SK-N-SH (cell line): Measurements from ENCODE around the gene ZBTB4. TPM values are rescaled to one million over a fixed set of nuclear protein-coding genes. Genes with fewer than 3 reads are reported as not detected.

ENCODE experiments used
- CTCF ChIA-PET: fragments of 300-600, 350-600 bp; formaldehyde crosslinking; extraction: SDS; loops from one replicate; lab custom pipeline; 2021; lab: Yijun Ruan, JAX
- POLR2A ChIA-PET: fragments of 350-600 bp; sonication (Branson Sonifier 250); formaldehyde crosslinking; extraction: SDS; loops from one replicate; lab custom pipeline; 2020; ENCODE audit warnings: antibody characterized with exemption, inconsistent platforms; lab: Yijun Ruan, JAX
- DNase-seq: peaks from one replicate; pipeline ENCODE4 v3.0.0; 2012
- H2AFZ ChIP-seq: fragments of 200-600 bp; sonication (generic); 2 replicates; pipeline ENCODE4 v1.8.1; 2016; ENCODE audit warnings: antibody characterized with exemption, mild to moderate bottlenecking, low read depth
- H3F3A ChIP-seq: fragments of 200-600 bp; sonication (generic); replicated peaks from 2 replicates; pipeline ENCODE3; 2016; ENCODE audit warnings: antibody characterized with exemption, mild to moderate bottlenecking; ENCODE audit not compliant: insufficient read depth
- H3K27ac ChIP-seq, 2 experiments: fragments of 200-500 bp in 1 of 2; fragments of 200-600 bp in 1 of 2; sonication (Bioruptor generic) in 1 of 2; sonication (generic), shearing (Covaris generic) in 1 of 2; 2 replicates each; pipeline versions ENCODE4 v1.5.1 to v1.6.1; 2014 to 2016; ENCODE audit warnings: low read depth in 2 of 2, inconsistent platforms in 1 of 2, low read length in 1 of 2, mild to moderate bottlenecking in 1 of 2, mixed read lengths in 1 of 2
- H3K27me3 ChIP-seq: fragments of 200-600 bp; sonication (generic), shearing (Covaris generic); 2 replicates; pipeline ENCODE4 v1.6.1; 2016; ENCODE audit warnings: mixed run types; ENCODE audit not compliant: insufficient read depth
- H3K36me3 ChIP-seq, 2 experiments: fragments of 200-500 bp in 1 of 2; fragments of 200-600 bp in 1 of 2; sonication (Bioruptor generic) in 1 of 2; sonication (generic) in 1 of 2; replicated peaks in 1 of 2; 2 replicates each; pipeline versions ENCODE3 to v1.5.1; 2014 to 2016; ENCODE audit warnings: low read length in 1 of 2, mild to moderate bottlenecking in 1 of 2; ENCODE audit not compliant: insufficient read depth in 2 of 2, control insufficient read depth in 1 of 2
- H3K4me1 ChIP-seq, 2 experiments: fragments of 200-500 bp in 1 of 2; fragments of 200-600 bp in 1 of 2; sonication (Bioruptor generic) in 1 of 2; sonication (generic), shearing (Covaris generic) in 1 of 2; 2 replicates each; pipeline versions ENCODE4 v1.5.1 to v1.6.1; 2014 to 2016; ENCODE audit warnings: low read depth in 1 of 2, low read length in 1 of 2, mixed run types in 1 of 2; ENCODE audit not compliant: insufficient read depth in 2 of 2, control insufficient read depth in 1 of 2
- H3K4me2 ChIP-seq: fragments of 200-600 bp; sonication (generic), shearing (Covaris generic); 2 replicates; pipeline ENCODE4 v1.6.1; 2017; ENCODE audit warnings: mixed run types
- H3K4me3 ChIP-seq, 2 experiments: fragments of 200-500 bp in 1 of 2; fragments of 200-600 bp in 1 of 2; sonication (Bioruptor generic) in 1 of 2; sonication (generic), shearing (Covaris generic) in 1 of 2; 2 replicates each; pipeline versions ENCODE4 v1.5.1 to v1.8.1; 2014 to 2016; ENCODE audit warnings: low read depth in 2 of 2, inconsistent platforms in 1 of 2, low read length in 1 of 2, mild to moderate bottlenecking in 1 of 2, mixed read lengths in 1 of 2, moderate library complexity in 1 of 2
- H3K79me2 ChIP-seq: fragments of 200-600 bp; sonication (generic); 2 replicates; pipeline ENCODE4 v1.8.1; 2017; ENCODE audit warnings: mild to moderate bottlenecking; ENCODE audit not compliant: insufficient read depth
- H3K9ac ChIP-seq: fragments of 200-600 bp; sonication (generic); 2 replicates; pipeline ENCODE4 v1.6.1; 2017; ENCODE audit warnings: mixed run types
- H3K9me2 ChIP-seq: fragments of 200-600 bp; sonication (generic); 2 replicates; pipeline ENCODE4 v1.6.1; 2017; ENCODE audit warnings: mixed run types
- H3K9me3 ChIP-seq: fragments of 200-600 bp; sonication (generic); 2 replicates; pipeline ENCODE4 v1.6.1; 2017; ENCODE audit warnings: mixed run types, mild to moderate bottlenecking, moderate library complexity
- H4K20me1 ChIP-seq: fragments of 200-600 bp; sonication (generic); 2 replicates; pipeline ENCODE4 v1.6.1; 2017; ENCODE audit warnings: mild to moderate bottlenecking, mixed run types; ENCODE audit not compliant: insufficient read depth
- CHD2 ChIP-seq: fragments of 150-350 bp; IDR thresholded peaks from 2 replicates; pipeline ENCODE4 v1.6.1; 2018; ENCODE audit warnings: low read length; ENCODE audit not compliant: partially characterized antibody
- EP300 ChIP-seq, 2 experiments: IDR thresholded peaks; 2 replicates each; pipeline versions ENCODE4 v1.4.0 to v1.6.1; 2012; ENCODE audit warnings: borderline replicate concordance in 1 of 2, low read depth in 1 of 2, low read length in 1 of 2
- EZH2phosphoT487 ChIP-seq: fragments of 200-600 bp; sonication (generic); IDR thresholded peaks from 2 replicates; pipeline ENCODE4 v1.6.1; 2017; ENCODE audit warnings: low read depth, mixed run types, mild to moderate bottlenecking, antibody characterized with exemption, moderate library complexity, borderline replicate concordance
- GABPA ChIP-seq: IDR thresholded peaks from 2 replicates; pipeline ENCODE4 v1.4.0; 2012; ENCODE audit warnings: low read depth, mild to moderate bottlenecking
- GATA2 ChIP-seq: sonication (generic); formaldehyde crosslinking; IDR thresholded peaks from 2 replicates; pipeline ENCODE4 v1.5.0; 2020; ENCODE audit warnings: mild to moderate bottlenecking, missing genetic modification reagents
- JUND ChIP-seq: IDR thresholded peaks from 2 replicates; pipeline ENCODE4 v1.4.0; 2012
- NFIC ChIP-seq: IDR thresholded peaks from 2 replicates; pipeline ENCODE4 v1.4.0; 2012; ENCODE audit warnings: borderline replicate concordance
- NRF1 ChIP-seq: IDR thresholded peaks from 2 replicates; pipeline ENCODE4 v1.6.1; 2012; ENCODE audit warnings: low read depth, mild to moderate bottlenecking, low read length
- RFX5 ChIP-seq: IDR thresholded peaks from 2 replicates; pipeline ENCODE4 v1.6.1; 2012; ENCODE audit warnings: mild to moderate bottlenecking, improper control_type of control experiment, low read length
- SMC3 ChIP-seq: IDR thresholded peaks from 2 replicates; pipeline ENCODE4 v1.6.1; 2012; ENCODE audit warnings: low read depth, low read length, improper control_type of control experiment
- TEAD4 ChIP-seq: IDR thresholded peaks from 2 replicates; pipeline ENCODE4 v1.4.0; 2012; ENCODE audit warnings: mild to moderate bottlenecking, borderline replicate concordance; ENCODE audit not compliant: insufficient read depth
- WGBS: methylation state at CpG from one replicate; pipeline ENCODE4 v1.1.6; 2017; ENCODE audit warnings: low lambda C conversion rate; 5-methylcytosine and 5-hydroxymethylcytosine counted together
- polyA plus RNA-seq, 3 experiments: library from polyadenylated mRNA; depleted of rRNA; stranded (reverse); fragments of >200 nt; gene quantifications; 2 replicates each; pipeline ENCODE4 v1.2.3, GENCODE V29; 2012
- TF ChIP-seq, protein P1 (sequence below): fragments of 200-600 bp; sonication (generic); IDR thresholded peaks from 2 replicates; pipeline ENCODE4 v1.6.1; 2017; ENCODE audit warnings: antibody characterized with exemption, mild to moderate bottlenecking, moderate library complexity
- TF ChIP-seq, protein P2 (sequence below): IDR thresholded peaks from 2 replicates; pipeline ENCODE4 v1.4.0; 2012; ENCODE audit warnings: low read depth, borderline replicate concordance
- TF ChIP-seq, protein P3 (sequence below): IDR thresholded peaks from 2 replicates; pipeline ENCODE4 v1.4.0; 2012; ENCODE audit warnings: low read depth
- TF ChIP-seq, protein P4 (sequence below): IDR thresholded peaks from 2 replicates; pipeline ENCODE4 v1.6.1; 2012; ENCODE audit warnings: mild to moderate bottlenecking, low read depth, low read length, moderate library complexity
- TF ChIP-seq, protein P5 (sequence below): fragments of 150-350 bp; IDR thresholded peaks from 2 replicates; pipeline ENCODE4 v1.6.1; 2017; ENCODE audit warnings: antibody characterized with exemption, low read length, low read depth, borderline replicate concordance
- TF ChIP-seq, protein P6 (sequence below): IDR thresholded peaks from 2 replicates; pipeline ENCODE4 v1.4.0; 2012; ENCODE audit warnings: low read depth, borderline replicate concordance
- TF ChIP-seq, protein P7 (sequence below): fragments of 150-350 bp; IDR thresholded peaks from 2 replicates; pipeline ENCODE4 v1.6.1; 2016; ENCODE audit warnings: mild to moderate bottlenecking, low read depth, low read length

ZBTB4 gene
- polyA plus RNA-seq, 1 of the 3 experiments (the other 2 are of a cell fraction), result 12.8 TPM

DNA sequence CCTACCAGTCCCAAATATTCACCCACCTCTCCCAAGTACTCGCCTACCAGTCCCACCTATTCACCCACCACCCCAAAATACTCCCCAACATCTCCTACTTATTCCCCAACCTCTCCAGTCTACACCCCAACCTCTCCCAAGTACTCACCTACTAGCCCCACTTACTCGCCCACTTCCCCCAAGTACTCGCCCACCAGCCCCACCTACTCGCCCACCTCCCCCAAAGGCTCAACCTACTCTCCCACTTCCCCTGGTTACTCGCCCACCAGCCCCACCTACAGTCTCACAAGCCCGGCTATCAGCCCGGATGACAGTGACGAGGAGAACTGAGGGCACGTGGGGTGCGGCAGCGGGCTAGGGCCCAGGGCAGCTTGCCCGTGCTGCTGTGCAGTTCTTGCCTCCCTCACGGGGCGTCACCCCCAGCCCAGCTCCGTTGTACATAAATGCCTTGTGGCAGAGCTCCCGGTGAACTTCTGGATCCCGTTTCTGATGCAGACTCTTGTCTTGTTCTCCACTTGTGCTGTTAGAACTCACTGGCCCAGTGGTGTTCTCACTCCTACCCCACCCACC, 34.5 kb upstream of the ZBTB4 start (continued):
- TF ChIP-seq, protein P1, sequence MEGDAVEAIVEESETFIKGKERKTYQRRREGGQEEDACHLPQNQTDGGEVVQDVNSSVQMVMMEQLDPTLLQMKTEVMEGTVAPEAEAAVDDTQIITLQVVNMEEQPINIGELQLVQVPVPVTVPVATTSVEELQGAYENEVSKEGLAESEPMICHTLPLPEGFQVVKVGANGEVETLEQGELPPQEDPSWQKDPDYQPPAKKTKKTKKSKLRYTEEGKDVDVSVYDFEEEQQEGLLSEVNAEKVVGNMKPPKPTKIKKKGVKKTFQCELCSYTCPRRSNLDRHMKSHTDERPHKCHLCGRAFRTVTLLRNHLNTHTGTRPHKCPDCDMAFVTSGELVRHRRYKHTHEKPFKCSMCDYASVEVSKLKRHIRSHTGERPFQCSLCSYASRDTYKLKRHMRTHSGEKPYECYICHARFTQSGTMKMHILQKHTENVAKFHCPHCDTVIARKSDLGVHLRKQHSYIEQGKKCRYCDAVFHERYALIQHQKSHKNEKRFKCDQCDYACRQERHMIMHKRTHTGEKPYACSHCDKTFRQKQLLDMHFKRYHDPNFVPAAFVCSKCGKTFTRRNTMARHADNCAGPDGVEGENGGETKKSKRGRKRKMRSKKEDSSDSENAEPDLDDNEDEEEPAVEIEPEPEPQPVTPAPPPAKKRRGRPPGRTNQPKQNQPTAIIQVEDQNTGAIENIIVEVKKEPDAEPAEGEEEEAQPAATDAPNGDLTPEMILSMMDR, result no peak
- TF ChIP-seq EZH2phosphoT487 (no peak), NRF1 (no peak)
- TF ChIP-seq, all 33 proteins: peak for 0

DNA sequence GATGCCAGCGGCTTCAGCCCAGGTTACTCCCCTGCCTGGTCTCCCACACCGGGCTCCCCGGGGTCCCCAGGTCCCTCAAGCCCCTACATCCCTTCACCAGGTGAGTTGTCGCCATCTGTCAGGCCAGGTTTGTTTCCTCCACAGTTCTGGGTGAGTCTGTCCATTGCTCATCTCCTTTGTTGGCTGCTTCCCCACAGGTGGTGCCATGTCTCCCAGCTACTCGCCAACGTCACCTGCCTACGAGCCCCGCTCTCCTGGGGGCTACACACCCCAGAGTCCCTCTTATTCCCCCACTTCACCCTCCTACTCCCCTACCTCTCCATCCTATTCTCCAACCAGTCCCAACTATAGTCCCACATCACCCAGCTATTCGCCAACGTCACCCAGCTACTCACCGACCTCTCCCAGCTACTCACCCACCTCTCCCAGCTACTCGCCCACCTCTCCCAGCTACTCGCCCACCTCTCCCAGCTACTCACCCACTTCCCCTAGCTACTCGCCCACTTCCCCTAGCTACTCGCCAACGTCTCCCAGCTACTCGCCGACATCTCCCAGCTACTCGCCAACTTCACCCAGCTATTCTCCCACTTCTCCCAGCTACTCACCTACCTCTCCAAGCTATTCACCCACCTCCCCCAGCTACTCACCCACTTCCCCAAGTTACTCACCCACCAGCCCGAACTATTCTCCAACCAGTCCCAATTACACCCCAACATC, 33.6 kb upstream of the ZBTB4 start:
- peaks cover 20% of the 10 kb centered on the region for H3F3A ChIP-seq
- no peaks in the 10 kb centered on the region for H3K9me3 ChIP-seq
- H3K36me3 ChIP-seq, result peaks cover 17 to 42% of the 10 kb centered on the region in 2 experiments
- TF ChIP-seq, protein P2, sequence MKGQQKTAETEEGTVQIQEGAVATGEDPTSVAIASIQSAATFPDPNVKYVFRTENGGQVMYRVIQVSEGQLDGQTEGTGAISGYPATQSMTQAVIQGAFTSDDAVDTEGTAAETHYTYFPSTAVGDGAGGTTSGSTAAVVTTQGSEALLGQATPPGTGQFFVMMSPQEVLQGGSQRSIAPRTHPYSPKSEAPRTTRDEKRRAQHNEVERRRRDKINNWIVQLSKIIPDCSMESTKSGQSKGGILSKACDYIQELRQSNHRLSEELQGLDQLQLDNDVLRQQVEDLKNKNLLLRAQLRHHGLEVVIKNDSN, result no peak
- no peak for TF ChIP-seq CHD2
- TF ChIP-seq, protein P3, sequence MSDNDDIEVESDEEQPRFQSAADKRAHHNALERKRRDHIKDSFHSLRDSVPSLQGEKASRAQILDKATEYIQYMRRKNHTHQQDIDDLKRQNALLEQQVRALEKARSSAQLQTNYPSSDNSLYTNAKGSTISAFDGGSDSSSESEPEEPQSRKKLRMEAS, result no peak
- no peak for TF ChIP-seq RFX5
- TF ChIP-seq GATA2 (CRISPR knock-in tag), result no peak
- TF ChIP-seq, protein P4, sequence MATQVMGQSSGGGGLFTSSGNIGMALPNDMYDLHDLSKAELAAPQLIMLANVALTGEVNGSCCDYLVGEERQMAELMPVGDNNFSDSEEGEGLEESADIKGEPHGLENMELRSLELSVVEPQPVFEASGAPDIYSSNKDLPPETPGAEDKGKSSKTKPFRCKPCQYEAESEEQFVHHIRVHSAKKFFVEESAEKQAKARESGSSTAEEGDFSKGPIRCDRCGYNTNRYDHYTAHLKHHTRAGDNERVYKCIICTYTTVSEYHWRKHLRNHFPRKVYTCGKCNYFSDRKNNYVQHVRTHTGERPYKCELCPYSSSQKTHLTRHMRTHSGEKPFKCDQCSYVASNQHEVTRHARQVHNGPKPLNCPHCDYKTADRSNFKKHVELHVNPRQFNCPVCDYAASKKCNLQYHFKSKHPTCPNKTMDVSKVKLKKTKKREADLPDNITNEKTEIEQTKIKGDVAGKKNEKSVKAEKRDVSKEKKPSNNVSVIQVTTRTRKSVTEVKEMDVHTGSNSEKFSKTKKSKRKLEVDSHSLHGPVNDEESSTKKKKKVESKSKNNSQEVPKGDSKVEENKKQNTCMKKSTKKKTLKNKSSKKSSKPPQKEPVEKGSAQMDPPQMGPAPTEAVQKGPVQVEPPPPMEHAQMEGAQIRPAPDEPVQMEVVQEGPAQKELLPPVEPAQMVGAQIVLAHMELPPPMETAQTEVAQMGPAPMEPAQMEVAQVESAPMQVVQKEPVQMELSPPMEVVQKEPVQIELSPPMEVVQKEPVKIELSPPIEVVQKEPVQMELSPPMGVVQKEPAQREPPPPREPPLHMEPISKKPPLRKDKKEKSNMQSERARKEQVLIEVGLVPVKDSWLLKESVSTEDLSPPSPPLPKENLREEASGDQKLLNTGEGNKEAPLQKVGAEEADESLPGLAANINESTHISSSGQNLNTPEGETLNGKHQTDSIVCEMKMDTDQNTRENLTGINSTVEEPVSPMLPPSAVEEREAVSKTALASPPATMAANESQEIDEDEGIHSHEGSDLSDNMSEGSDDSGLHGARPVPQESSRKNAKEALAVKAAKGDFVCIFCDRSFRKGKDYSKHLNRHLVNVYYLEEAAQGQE, result no peak
- TF ChIP-seq, protein P5, sequence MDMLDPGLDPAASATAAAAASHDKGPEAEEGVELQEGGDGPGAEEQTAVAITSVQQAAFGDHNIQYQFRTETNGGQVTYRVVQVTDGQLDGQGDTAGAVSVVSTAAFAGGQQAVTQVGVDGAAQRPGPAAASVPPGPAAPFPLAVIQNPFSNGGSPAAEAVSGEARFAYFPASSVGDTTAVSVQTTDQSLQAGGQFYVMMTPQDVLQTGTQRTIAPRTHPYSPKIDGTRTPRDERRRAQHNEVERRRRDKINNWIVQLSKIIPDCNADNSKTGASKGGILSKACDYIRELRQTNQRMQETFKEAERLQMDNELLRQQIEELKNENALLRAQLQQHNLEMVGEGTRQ, result no peak
- no peak for TF ChIP-seq TEAD4
- TF ChIP-seq EZH2phosphoT487, result no peak
- no peak for TF ChIP-seq JUND
- TF ChIP-seq, protein P6, sequence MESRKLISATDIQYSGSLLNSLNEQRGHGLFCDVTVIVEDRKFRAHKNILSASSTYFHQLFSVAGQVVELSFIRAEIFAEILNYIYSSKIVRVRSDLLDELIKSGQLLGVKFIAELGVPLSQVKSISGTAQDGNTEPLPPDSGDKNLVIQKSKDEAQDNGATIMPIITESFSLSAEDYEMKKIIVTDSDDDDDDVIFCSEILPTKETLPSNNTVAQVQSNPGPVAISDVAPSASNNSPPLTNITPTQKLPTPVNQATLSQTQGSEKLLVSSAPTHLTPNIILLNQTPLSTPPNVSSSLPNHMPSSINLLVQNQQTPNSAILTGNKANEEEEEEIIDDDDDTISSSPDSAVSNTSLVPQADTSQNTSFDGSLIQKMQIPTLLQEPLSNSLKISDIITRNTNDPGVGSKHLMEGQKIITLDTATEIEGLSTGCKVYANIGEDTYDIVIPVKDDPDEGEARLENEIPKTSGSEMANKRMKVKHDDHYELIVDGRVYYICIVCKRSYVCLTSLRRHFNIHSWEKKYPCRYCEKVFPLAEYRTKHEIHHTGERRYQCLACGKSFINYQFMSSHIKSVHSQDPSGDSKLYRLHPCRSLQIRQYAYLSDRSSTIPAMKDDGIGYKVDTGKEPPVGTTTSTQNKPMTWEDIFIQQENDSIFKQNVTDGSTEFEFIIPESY, result no peak
- TF ChIP-seq SMC3, result no peak
- TF ChIP-seq NFIC, result no peak
- TF ChIP-seq EP300 (IDR thresholded peaks at IDR 0.05; ENCODE audit: borderline replicate concordance in 1 of 2, low read depth in 1 of 2, low read length in 1 of 2), result no peak
- TF ChIP-seq GABPA, result no peak
- TF ChIP-seq, protein P7, sequence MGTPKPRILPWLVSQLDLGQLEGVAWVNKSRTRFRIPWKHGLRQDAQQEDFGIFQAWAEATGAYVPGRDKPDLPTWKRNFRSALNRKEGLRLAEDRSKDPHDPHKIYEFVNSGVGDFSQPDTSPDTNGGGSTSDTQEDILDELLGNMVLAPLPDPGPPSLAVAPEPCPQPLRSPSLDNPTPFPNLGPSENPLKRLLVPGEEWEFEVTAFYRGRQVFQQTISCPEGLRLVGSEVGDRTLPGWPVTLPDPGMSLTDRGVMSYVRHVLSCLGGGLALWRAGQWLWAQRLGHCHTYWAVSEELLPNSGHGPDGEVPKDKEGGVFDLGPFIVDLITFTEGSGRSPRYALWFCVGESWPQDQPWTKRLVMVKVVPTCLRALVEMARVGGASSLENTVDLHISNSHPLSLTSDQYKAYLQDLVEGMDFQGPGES, result no peak
- TF ChIP-seq, all 33 proteins: peak for 0
- Histone ChIP-seq H3K4me3 (no peak overlapping the region), H4K20me1 (no peaks in the 10 kb centered on the region), H3K79me2 (no peaks in the 10 kb centered on the region), H3K27me3 (no peaks in the 10 kb centered on the region), H3K9me2 (no peaks in the 10 kb centered on the region), H3K4me1 (no peaks in the 10 kb centered on the region), H3K27ac (no peak overlapping the region), H3K4me2 (no peak overlapping the region), H2AFZ (no peak overlapping the region), H3K9ac (no peak overlapping the region)
- WGBS, result 94% methylated on average over 19 of the region's 20 CpGs
- CTCF ChIA-PET, result interaction anchor here (0.8 to 11.6 kb wide), 9 partner anchors 9 to 158 kb away, joined by 3 to 236 read pairs (median 5); partner anchors contain the start of genes SENP3, SOX15, TMEM95 and TNFSF12
- no peak for DNase-seq
- POLR2A ChIA-PET, result no interaction called here
